Fibroblast of mammary gland (primary cell): ENCODE data around the gene NRIP1.
A peak's percentile ranks its signal among the peaks of the same experiment; 100 is the strongest.

Experiments
- DNase-seq: peaks from one replicate; pipeline ENCODE4 v3.0.0-alpha.2; 2010; ENCODE audit warnings: low read depth
- H3K4me3 ChIP-seq: 2 replicates; pipeline ENCODE4 v1.5.1; 2011; ENCODE audit warnings: low read depth, mild to moderate bottlenecking, low read length, moderate library complexity; ENCODE audit not compliant: control insufficient read depth
- TF ChIP-seq, protein P1 (sequence below): conservative IDR thresholded peaks from 2 replicates; pipeline ENCODE4 v1.5.1; 2011; ENCODE audit warnings: low read depth, low read length, inconsistent platforms; ENCODE audit not compliant: control insufficient read depth, insufficient read depth

NRIP1 gene

GRCh38 chr21:15097580-15097979 lies 32.8 kb upstream of the NRIP1 start:
- no peak overlapping the region for H3K4me3 ChIP-seq
- TF ChIP-seq, protein P1, sequence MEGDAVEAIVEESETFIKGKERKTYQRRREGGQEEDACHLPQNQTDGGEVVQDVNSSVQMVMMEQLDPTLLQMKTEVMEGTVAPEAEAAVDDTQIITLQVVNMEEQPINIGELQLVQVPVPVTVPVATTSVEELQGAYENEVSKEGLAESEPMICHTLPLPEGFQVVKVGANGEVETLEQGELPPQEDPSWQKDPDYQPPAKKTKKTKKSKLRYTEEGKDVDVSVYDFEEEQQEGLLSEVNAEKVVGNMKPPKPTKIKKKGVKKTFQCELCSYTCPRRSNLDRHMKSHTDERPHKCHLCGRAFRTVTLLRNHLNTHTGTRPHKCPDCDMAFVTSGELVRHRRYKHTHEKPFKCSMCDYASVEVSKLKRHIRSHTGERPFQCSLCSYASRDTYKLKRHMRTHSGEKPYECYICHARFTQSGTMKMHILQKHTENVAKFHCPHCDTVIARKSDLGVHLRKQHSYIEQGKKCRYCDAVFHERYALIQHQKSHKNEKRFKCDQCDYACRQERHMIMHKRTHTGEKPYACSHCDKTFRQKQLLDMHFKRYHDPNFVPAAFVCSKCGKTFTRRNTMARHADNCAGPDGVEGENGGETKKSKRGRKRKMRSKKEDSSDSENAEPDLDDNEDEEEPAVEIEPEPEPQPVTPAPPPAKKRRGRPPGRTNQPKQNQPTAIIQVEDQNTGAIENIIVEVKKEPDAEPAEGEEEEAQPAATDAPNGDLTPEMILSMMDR = no peak

GRCh38 chr21:15096146-15096545 lies 31.3 kb upstream of the NRIP1 start:
- TF ChIP-seq, protein P1 = no peak
- no peak for DNase-seq
- H3K4me3 ChIP-seq = no peak overlapping the region

More at GRCh38 chr21:15097580-15097979, 32.8 kb upstream of the NRIP1 start:
- DNase-seq = no peak

DNA sequence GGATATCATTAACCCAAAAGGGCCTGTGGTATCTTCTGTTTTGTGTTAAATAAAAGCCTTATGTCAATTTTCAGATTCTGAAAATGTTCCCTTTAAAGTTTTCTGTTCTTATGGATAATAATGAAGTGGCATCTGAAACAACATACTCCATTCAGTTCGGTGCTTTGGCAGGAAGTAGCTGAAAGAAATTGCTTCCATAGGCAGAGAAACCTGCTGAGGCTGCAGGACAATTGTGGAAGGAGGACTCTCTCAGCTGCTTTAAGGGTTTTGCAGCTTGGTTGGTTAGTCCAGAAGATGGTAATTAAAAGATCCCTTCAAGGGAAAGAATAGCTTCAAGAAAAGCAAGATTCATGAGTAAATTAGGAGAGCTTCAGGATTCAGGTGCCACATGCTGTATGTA lies 30.5 kb upstream of the NRIP1 start:
- TF ChIP-seq, protein P1 = no peak
- no peak overlapping the region for H3K4me3 ChIP-seq
- no peak for DNase-seq

- TF ChIP-seq, protein P1 = no peak
- peak; percentile 17 for DNase-seq
- no peak overlapping the region for H3K4me3 ChIP-seq
Observed at GRCh38 chr21:15094706-15095105, 29.9 kb upstream of the NRIP1 start.

GRCh38 chr21:15093216-15093615 lies 28.4 kb upstream of the NRIP1 start:
- TF ChIP-seq, protein P1 = no peak
- H3K4me3 ChIP-seq = no peak overlapping the region
- no peak for DNase-seq

GRCh38 chr21:15092745-15093144 lies 27.9 kb upstream of the NRIP1 start:
- H3K4me3 ChIP-seq = no peak overlapping the region
- TF ChIP-seq, protein P1 = no peak
- no peak for DNase-seq

GRCh38 chr21:15090390-15090789 lies 25.6 kb upstream of the NRIP1 start:
- H3K4me3 ChIP-seq = no peak overlapping the region
- DNase-seq = no peak
- TF ChIP-seq, protein P1 = no peak
